Progenitor cell of endocrine pancreas (in vitro differentiated cells): ENCODE measurements around the gene PHF21A. TPM values are rescaled to one million over a fixed set of nuclear protein-coding genes. Genes with fewer than 3 reads are reported as not detected.

ENCODE experiments used
- DNase-seq: peaks from one replicate; pipeline ENCODE4 v3.0.0; 2021; ENCODE audit warnings: low spot score; ENCODE audit not compliant: unreplicated experiment
- H3K27ac Mint-ChIP-seq: 2 replicates; pipeline ENCODE4 v1.8.0; 2021; ENCODE audit warnings: mild to moderate bottlenecking, moderate library complexity, mixed read lengths
- H3K27me3 Mint-ChIP-seq: 2 replicates; pipeline ENCODE4 v1.8.0; 2021; ENCODE audit warnings: mixed read lengths
- H3K36me3 Mint-ChIP-seq: 2 replicates; pipeline ENCODE4 v1.8.0; 2022; ENCODE audit warnings: mixed read lengths; ENCODE audit not compliant: insufficient read depth
- H3K4me1 Mint-ChIP-seq: 2 replicates; pipeline ENCODE4 v1.8.0; 2021; ENCODE audit warnings: low read depth, mixed read lengths
- H3K4me3 Mint-ChIP-seq: 2 replicates; pipeline ENCODE4 v1.8.0; 2021; ENCODE audit warnings: low read depth, mild to moderate bottlenecking, moderate library complexity, mixed read lengths
- H3K9me3 Mint-ChIP-seq: 2 replicates; pipeline ENCODE4 v1.8.0; 2021; ENCODE audit warnings: low read depth, mixed read lengths
- total RNA-seq: library from RNA; stranded (reverse); gene quantifications from 2 replicates; pipeline ENCODE4 v1.2.1, GENCODE V29; 2021
- TF ChIP-seq, protein P1 (sequence below): fragments of 200-600 bp; sonication (generic); IDR thresholded peaks from one replicate; pipeline ENCODE4 v1.5.0; 2021; ENCODE audit warnings: antibody characterized with exemption, mild to moderate bottlenecking; ENCODE audit not compliant: unreplicated experiment

The PHF21A gene
- total RNA-seq, 1 donor from 2014 or later: 70.1 TPM

DNA sequence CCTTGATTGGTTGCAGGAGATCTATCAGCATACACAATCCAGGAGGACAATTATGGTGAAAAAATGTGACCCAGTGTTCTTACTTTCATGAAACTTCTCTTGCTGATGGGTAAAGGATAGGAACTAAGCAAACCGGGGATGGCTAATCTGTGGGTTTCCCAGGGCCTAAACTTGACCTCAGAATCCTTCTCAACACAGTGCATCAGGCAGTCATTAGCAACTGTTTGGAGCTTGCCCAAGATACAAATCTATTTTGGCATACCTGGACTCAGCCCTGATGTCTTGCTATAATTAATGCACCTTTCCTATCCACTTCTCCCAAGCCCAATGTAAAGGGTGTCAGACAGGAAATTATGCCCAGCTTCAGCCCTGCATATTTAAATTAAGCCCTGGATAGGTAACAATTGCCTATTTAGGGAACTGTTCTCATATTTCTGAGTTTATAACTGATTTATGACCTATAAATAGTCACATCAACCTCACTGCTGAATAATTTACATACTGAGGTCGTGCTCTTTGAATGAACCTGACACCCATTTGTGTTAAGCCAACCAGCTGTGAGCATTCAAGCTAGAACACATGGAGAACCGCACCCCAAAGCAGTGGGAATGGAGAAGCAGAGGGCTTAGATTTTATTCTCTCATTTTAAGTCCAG is 9.2 kb upstream of the PHF21A start:
- H3K27me3 Mint-ChIP-seq: peaks cover 8% of the 10 kb centered on the region
- peaks cover 1% of the 10 kb centered on the region for H3K4me1 Mint-ChIP-seq
- no peaks in the 10 kb centered on the region for H3K9me3 Mint-ChIP-seq
- DNase-seq: no peak
- TF ChIP-seq, protein P1, sequence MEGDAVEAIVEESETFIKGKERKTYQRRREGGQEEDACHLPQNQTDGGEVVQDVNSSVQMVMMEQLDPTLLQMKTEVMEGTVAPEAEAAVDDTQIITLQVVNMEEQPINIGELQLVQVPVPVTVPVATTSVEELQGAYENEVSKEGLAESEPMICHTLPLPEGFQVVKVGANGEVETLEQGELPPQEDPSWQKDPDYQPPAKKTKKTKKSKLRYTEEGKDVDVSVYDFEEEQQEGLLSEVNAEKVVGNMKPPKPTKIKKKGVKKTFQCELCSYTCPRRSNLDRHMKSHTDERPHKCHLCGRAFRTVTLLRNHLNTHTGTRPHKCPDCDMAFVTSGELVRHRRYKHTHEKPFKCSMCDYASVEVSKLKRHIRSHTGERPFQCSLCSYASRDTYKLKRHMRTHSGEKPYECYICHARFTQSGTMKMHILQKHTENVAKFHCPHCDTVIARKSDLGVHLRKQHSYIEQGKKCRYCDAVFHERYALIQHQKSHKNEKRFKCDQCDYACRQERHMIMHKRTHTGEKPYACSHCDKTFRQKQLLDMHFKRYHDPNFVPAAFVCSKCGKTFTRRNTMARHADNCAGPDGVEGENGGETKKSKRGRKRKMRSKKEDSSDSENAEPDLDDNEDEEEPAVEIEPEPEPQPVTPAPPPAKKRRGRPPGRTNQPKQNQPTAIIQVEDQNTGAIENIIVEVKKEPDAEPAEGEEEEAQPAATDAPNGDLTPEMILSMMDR: no peak
- no peak overlapping the region for H3K27ac Mint-ChIP-seq
- H3K36me3 Mint-ChIP-seq: no peaks in the 10 kb centered on the region
- no peak overlapping the region for H3K4me3 Mint-ChIP-seq

DNA sequence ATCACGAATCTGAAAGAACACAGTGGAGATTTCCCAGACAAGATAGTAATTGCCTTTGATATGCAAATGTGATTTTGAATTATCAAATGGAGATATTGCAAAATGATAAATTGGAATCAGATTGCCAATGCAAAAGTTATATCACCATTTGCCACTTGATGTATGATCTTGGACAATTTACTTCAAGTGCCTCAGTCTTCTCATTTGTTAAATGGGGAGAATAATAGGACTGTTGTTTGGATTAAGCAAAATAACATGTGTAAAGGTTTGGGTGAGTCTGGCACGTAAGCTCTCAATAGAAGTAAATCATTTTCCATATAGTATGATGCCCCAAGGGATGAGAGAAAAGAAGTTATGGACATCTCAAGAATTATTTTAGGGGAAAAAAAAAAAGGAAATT is 7.9 kb upstream of the PHF21A start:
- H3K4me1 Mint-ChIP-seq: peaks cover 1% of the 10 kb centered on the region

DNA sequence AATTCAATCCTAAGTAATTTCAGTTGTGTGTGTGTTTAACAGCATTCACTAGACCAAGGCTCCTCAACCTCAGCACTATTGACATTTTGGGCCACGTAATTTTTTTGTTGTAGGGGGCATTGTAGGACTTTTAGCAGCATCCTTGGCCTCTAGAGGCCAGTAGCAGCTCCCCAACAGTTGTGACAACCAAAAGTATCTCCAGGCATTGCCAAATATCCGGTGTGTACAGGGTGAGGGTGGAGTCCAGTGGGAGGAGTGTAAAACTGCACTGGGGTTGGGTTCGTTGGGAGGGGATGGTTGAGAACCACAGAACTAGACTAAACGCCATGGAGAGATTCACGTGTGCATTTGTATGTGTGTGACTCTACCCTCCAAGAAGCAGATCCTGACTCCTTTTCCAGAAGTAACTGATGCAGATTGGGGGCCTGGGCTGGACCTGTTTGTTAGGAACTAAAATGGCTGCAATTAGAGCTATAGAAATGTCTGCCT is 5.9 kb upstream of the PHF21A start:
- no peaks in the 10 kb centered on the region for H3K9me3 Mint-ChIP-seq
- peaks cover 3% of the 10 kb centered on the region for H3K27me3 Mint-ChIP-seq
- DNase-seq: no peak
- H3K36me3 Mint-ChIP-seq: no peaks in the 10 kb centered on the region
- no peak overlapping the region for H3K27ac Mint-ChIP-seq
- TF ChIP-seq, protein P1: no peak
- H3K4me1 Mint-ChIP-seq: peaks cover 2% of the 10 kb centered on the region
- H3K4me3 Mint-ChIP-seq: no peak overlapping the region

More for the DNA sequence above, 7.9 kb upstream of the PHF21A start:
- Mint-ChIP-seq H3K36me3 (no peaks in the 10 kb centered on the region), H3K27me3 (peaks cover 5% of the 10 kb centered on the region), H3K9me3 (no peaks in the 10 kb centered on the region), H3K27ac (no peak overlapping the region), H3K4me3 (no peak overlapping the region)
- TF ChIP-seq, protein P1: no peak
- DNase-seq: no peak

DNA sequence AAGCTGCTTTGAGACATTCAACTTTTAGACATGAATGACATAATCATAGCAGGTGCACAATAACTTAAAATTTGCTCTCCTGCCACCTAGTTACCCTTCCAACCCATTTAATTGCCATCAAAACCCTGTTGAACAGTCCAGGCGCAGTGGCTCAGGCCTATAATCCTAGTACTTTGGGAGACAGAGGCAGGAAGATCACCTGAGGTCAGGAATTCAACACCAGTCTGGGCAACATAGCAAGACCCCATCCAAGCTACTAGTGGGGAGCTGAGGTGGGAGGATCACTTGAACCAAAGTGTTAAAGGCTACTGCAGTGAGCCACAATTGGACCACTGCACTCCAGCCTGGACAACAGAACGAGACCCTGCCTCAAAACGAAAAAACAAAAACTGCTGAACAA is 4.0 kb upstream of the PHF21A start:
- TF ChIP-seq, protein P1: no peak
- Mint-ChIP-seq H3K27me3 (peaks cover 3% of the 10 kb centered on the region), H3K4me1 (peaks cover 2% of the 10 kb centered on the region), H3K4me3 (no peak overlapping the region), H3K27ac (no peak overlapping the region), H3K36me3 (no peaks in the 10 kb centered on the region), H3K9me3 (no peaks in the 10 kb centered on the region)
- no peak for DNase-seq

DNA sequence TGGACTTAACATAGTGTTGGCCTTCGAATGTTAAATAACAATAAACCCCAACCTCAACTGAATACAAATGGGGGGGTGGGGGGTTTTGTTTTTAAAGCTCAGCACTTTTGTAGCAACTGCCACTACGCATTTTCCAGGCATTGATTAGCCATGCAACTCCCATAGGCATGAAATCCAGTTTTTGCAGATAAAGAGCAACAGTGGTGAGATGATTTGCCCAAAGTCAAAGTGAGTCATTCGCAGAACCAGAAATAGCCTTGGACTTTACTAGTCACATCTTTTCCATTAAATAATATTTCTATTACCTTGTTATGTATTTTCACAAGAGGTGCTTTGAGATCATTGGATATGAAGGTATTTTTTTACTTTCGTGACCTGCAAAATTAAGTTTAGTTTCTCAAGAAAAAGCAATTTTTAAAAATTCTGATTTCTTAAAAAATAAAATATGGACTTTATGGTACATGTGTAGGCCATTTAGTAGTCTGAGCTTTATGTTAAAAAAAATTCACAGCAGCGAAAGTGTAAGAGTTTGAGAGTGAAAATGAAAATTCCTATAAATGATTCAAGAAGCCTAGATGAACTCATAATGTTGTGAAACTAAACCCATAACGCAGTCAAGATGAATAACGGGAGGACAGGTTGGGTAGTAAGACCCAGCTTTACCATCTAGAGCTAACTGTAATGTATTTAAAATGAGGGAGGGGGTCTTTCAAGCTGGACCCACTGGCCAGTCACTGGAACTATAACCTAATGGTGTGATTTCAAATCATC is 1.9 kb upstream of the PHF21A start:
- Mint-ChIP-seq H3K9me3 (no peaks in the 10 kb centered on the region), H3K4me3 (peak overlapping the region; percentile 38), H3K27ac (no peak overlapping the region), H3K4me1 (peaks cover 14% of the 10 kb centered on the region), H3K27me3 (no peaks in the 10 kb centered on the region), H3K36me3 (no peaks in the 10 kb centered on the region)
- DNase-seq: no peak
- TF ChIP-seq, protein P1: no peak
